Raji (cell line): ENCODE data around the gene OR51B5.

Experiments
- POLR2A ChIP-seq: IDR thresholded peaks from 2 replicates; pipeline ENCODE4 v1.6.1; 2011; ENCODE audit warnings: low read depth, low read length, control low read depth; ENCODE audit not compliant: insufficient read depth

OR51B5 gene, protein sequence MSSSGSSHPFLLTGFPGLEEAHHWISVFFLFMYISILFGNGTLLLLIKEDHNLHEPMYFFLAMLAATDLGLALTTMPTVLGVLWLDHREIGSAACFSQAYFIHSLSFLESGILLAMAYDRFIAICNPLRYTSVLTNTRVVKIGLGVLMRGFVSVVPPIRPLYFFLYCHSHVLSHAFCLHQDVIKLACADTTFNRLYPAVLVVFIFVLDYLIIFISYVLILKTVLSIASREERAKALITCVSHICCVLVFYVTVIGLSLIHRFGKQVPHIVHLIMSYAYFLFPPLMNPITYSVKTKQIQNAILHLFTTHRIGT

DNA sequence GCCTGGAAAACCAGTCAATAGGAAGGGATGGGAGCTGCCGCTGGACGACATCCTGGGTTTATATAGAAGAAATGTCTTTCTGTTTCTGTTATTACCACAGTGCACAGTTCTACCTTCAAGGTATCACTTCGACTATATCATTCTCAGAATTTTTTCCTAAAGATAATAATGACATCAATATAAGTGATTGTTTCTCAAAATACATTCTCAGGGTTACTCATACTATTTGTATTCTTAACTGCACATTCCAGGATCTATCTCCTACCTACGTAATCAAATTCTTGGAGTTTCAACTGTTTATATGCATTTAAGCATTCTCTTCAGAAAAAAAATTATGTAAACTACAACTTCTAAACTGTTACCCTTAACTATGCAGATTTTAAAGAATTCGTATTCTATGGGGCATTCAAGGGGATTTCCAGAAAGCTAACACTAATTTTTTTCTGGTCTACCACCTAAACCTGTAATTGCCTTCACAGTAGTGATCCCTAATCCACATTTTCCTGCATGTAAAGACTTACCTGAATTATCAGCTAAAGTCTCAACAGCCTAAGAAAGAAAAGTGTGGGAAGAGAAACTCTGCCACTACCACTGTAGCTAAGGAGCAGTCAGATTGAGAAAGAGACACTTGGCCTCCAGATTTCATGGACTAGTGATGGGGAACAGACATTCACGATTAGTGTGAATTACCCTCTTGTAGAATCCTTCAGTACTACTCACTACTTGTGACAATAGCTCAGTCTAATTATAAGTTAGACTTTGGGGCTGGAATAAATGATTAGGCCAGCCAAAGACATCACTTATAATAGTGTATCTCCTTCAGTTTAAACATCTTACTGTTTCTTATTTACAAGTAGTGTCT lies at the start of gene OR51B5:
TSS of gene OR51B5 (minus strand) at position 51 of the 862 bp plus-strand sequence. CDS start at position 51, 0 bp downstream.
- no peak for TF ChIP-seq POLR2A

DNA sequence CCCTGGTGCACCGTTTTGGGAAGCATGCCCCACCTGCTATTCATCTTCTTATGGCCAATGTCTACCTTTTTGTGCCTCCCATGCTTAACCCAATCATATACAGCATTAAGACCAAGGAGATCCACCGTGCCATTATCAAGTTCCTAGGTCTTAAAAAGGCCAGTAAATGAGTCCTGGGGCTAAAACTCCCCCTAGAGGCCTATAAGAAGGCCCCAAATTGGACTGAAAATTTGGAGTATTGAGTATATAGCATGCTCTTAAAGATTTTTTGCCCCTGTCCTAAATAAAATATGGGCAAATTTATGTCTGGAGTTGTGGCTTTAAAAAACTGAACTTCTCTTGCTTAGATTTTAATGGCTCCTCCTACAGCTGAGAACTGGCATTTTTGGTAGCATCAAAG lies 46.9 kb upstream of the OR51B5 start:
- TF ChIP-seq POLR2A = no peak

GRCh38 chr11:5384335-5384734 lies 41.0 kb upstream of the OR51B5 start:
- no peak for TF ChIP-seq POLR2A

GRCh38 chr11:5383576-5383975 lies 40.3 kb upstream of the OR51B5 start, which contains the start of gene OR51M1:
OR51M1 (plus strand) TSS chr11:5383812; CDS start chr11:5389399, 5,587 bp downstream.
- TF ChIP-seq POLR2A = no peak

GRCh38 chr11:5380740-5381342 lies 37.5 kb upstream of the OR51B5 start:
- TF ChIP-seq POLR2A = no peak

DNA sequence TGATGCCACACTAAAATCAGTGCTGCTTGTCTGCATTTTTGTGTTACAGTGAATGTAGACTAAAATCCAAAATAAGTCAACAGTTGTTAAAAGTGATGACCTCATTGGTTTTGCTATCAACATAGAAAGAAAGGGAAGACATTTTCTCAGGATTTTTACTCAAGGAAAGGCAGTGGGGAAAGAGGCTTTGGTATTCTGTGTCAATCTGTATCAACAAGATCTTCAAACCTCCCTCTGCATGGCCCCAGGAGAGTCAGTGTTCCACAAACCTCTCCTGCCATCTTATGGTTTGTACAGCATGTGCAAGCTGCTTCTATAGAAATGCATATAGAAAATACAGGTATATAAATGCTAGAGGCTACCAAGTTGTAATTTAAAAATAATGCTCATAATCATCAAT lies 26.5 kb upstream of the OR51B5 start:
- TF ChIP-seq POLR2A = no peak

DNA sequence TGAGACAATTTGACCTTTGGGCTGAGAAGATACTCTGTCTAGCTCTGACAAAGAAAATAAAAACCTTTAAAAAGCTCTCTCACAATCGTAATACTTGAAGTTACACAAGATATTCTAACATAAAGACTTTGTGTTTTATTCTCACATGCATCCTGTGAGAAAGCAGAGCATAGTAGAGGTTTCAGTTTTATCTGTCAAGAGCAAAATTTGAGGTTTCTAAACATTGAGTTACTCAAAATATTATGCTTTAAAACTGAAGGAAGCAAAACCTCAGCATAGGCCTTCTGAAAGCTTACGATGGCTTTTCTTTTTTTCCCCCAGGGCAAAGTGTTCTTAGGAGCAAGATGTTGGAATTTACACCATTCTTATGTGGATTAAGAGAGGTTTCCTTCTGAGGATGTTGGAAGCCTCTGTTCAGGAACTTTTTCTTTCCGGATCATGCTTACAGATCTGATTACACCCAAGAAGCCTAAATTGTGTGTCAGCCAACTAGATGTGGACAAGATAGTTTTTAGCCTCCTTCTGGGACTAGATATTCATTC lies 25.2 kb upstream of the OR51B5 start:
- TF ChIP-seq POLR2A = no peak

GRCh38 chr11:5367448-5368074 lies 24.2 kb upstream of the OR51B5 start:
- TF ChIP-seq POLR2A = no peak

DNA sequence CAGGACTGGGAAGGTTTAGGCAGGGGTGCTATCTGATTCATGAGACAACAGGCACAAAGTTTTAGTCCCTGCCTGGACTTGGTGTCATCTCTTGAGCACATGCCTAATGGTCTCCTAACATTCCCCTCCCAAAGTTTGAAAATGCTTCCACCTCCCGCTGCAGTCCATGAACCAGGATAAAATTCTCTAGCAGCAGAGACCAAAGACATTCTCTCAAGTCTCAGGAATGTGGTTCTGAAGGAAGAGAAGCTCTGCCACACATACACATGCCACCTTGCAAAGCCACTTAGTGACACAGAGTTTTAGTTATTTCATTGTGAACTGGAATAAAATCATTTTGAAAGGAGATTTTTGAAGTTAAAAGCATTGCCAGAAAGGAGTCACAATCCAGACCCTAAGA lies 23.5 kb upstream of the OR51B5 start:
- TF ChIP-seq POLR2A = no peak

- TF ChIP-seq POLR2A = no peak
These were observed 20.9 kb upstream of the OR51B5 start for GRCh38 chr11:5364214-5364613.

DNA sequence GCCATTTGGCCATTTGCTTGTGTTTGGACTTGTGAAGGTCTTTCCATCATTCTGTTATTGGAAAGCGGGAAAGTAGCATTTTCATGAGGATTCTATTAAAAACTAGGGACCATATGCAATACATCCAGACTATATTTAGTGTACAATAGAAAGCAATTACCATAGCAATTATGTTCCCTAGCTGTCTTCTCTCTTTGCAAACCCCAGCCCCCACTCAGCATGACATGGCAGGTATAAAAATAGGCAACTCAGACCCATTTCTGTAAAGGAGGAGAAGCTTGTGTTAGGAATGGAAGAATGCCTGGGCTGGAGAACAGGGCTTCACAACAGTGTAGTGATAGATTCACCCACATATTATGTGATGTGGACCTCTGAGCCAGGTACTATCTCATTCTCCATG lies 20.4 kb upstream of the OR51B5 start:
- no peak for TF ChIP-seq POLR2A

GRCh38 chr11:5362017-5362625 lies 18.8 kb upstream of the OR51B5 start:
- no peak for TF ChIP-seq POLR2A

- TF ChIP-seq POLR2A = no peak
These were observed 7.9 kb upstream of the OR51B5 start, which contains the start of gene OR51B6 for GRCh38 chr11:5351208-5351607. OR51B6 (plus strand) TSS chr11:5351508; CDS start chr11:5351508, 0 bp downstream.

DNA sequence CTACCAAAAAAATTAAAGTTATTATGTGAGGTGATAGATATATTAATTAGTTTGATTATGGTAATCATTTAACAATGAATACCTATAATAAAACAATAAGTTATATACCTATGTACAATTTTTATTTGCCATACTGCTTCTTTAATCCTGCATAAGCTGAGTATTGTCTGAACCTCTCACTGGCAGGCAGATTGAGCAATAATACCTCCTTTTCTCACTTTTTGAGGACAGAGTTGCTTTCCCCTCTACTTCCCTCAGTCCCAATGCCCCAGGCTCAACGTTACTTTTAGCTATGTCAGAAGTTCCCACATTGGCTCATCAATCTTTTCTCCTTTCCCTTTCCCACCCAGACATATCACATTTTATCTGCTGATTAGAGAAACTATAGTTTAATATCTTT lies 6.2 kb upstream of the OR51B5 start:
- TF ChIP-seq POLR2A = no peak

DNA sequence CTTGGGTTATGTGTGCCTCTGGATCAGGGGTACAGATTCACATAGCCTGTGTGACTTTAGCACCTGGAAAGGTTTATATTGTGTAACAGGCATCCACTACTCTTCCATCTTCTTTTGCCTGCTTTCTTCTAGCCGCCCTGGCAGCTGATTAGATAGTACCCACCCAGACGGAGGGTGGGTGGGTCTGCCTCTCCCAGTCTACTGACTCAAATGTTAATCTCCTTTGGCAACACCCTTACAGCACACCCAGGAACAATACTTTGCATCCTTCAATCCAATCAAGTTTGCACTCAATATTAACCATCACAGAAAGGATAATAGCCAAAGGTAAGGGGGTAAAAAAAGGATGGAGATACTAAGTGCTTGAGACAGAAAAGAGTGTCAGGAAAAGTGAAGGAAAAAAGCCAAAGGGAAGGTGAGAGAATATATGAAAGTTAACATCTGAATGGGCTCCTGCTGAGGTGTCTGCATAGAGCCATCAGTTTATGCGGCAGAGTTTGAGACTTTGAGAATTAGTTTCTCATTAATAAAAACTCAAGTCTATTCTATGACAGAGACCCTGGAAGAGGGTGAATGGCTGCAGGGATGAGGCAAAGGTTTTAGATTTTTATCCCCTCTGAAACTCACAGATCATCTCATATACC lies 5.3 kb upstream of the OR51B5 start:
- TF ChIP-seq POLR2A = no peak

DNA sequence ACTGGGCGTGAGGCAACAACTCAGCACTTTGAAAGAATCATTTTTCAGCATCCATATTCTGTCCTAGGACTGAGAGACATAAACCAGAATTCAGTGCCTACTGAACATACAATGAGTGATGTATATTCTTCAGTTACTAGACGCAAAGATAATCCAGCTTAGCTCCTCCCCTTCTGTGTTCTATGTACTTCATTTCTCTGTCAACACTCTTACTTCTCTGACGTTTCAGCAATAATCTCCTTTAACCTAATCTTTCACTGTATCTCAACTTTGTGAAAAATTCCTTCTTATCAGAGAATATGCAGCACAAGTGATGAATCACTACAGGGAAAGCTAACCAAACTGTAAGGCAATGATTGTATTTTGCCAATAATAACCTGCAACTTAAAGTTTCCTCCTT lies 2.5 kb upstream of the OR51B5 start:
- TF ChIP-seq POLR2A = no peak
